ENCODE data around the gene CYB5R4. TPM values are rescaled to one million over a fixed set of nuclear protein-coding genes. Genes with fewer than 3 reads are reported as not detected.

CYB5R4 gene
- polyA plus RNA-seq, 3 donors = 6.1 to 10.3 (median 8.1) TPM

DNA sequence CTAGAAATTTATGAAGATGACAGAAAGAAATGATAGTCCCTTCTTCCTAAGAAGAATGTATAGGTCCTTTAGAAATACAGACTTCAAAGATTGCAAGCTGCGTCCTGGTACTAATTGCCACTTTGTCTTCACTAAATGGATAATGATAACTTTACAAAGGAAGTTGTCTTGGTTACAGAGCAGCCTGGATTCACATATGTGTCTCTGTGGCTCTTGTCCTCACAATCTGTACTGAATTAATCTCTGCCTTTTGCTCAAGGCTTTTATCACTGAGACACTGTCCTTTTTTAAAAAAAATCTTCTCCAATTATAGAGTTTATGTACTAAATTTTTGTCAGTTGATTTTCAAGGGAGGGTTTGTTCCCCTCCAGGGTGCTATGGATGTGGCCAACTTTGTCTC lies 156.5 kb downstream of the CYB5R4 start:
- DNase-seq (ENCODE audit: extremely low read depth in 1 of 11, low read depth in 9 of 11, low spot score in 4 of 11) = no peak

Other genes starting within 250 kb of the CYB5R4 start
- gene SNAP91, start 150.6 kb upstream of the CYB5R4 start, polyA plus RNA-seq (ENCODE audit: insufficient read length in 3 of 3) = under 1 TPM; 0.62 to 0.86 (median 0.68) TPM
- not detected for gene RIPPLY2, start 6.3 kb upstream of the CYB5R4 start, polyA plus RNA-seq (ENCODE audit: insufficient read length in 3 of 3)
- 1 to 10 TPM; 2.2 to 5.2 (median 4.2) TPM for gene MRAP2, start 174.1 kb downstream of the CYB5R4 start, polyA plus RNA-seq (ENCODE audit: insufficient read length in 3 of 3)